Measurements from ENCODE around the gene ELMO1. TPM values are rescaled to one million over a fixed set of nuclear protein-coding genes. Genes with fewer than 3 reads are reported as not detected.

The ELMO1 gene
- polyA plus RNA-seq, 1 donor (not counting 4 experiments of a cell fraction or from before 2014, with no cell fraction given), result not detected

- Histone ChIP-seq H2AFZ (ENCODE audit: control insufficient read depth, low read length) (no peak overlapping the region), H3K27ac (ENCODE audit: control insufficient read depth, insufficient read depth, low read length) (no peak overlapping the region), H3K4me3 (ENCODE audit: control insufficient read depth in 2 of 3, extremely low read depth in 1 of 3, insufficient read depth in 2 of 3, low read depth in 1 of 3, low read length in 3 of 3) (no peak overlapping the region), H3K4me1 (ENCODE audit: control insufficient read depth, extremely low read depth, insufficient read depth, low read length) (peaks cover 20% of the 10 kb centered on the region), H3K9me3 (ENCODE audit: control insufficient read depth, low read depth, low read length) (no peaks in the 10 kb centered on the region), H3K36me3 (ENCODE audit: control insufficient read depth in 2 of 2, extremely low read depth in 1 of 2, insufficient read depth in 2 of 2, low read length in 2 of 2) (no peaks in the 10 kb centered on the region), H3K27me3 (ENCODE audit: control insufficient read depth, extremely low read depth, insufficient read depth, low read length) (no peaks in the 10 kb centered on the region), H3K9me1 (ENCODE audit: control insufficient read depth, extremely low read depth, insufficient read depth, low read length) (no peaks in the 10 kb centered on the region), H3K9ac (ENCODE audit: control insufficient read depth, extremely low read depth, insufficient read depth, low read length) (no peak overlapping the region), H3K79me2 (ENCODE audit: control insufficient read depth, insufficient read depth, low read length) (no peaks in the 10 kb centered on the region), H3K4me2 (ENCODE audit: control insufficient read depth, extremely low read depth, insufficient read depth, low read depth, low read length) (no peak overlapping the region), H4K20me1 (ENCODE audit: control insufficient read depth, extremely low read depth, insufficient read depth, low read length) (no peaks in the 10 kb centered on the region)
- TF ChIP-seq, protein P1, sequence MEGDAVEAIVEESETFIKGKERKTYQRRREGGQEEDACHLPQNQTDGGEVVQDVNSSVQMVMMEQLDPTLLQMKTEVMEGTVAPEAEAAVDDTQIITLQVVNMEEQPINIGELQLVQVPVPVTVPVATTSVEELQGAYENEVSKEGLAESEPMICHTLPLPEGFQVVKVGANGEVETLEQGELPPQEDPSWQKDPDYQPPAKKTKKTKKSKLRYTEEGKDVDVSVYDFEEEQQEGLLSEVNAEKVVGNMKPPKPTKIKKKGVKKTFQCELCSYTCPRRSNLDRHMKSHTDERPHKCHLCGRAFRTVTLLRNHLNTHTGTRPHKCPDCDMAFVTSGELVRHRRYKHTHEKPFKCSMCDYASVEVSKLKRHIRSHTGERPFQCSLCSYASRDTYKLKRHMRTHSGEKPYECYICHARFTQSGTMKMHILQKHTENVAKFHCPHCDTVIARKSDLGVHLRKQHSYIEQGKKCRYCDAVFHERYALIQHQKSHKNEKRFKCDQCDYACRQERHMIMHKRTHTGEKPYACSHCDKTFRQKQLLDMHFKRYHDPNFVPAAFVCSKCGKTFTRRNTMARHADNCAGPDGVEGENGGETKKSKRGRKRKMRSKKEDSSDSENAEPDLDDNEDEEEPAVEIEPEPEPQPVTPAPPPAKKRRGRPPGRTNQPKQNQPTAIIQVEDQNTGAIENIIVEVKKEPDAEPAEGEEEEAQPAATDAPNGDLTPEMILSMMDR (optimal IDR thresholded peaks at IDR 0.05 in 1 of 3, IDR thresholded peaks at IDR 0.05 in 1 of 3, conservative IDR thresholded peaks at IDR 0.05 in 1 of 3; ENCODE audit: extremely low read depth in 1 of 3, insufficient read depth in 2 of 3, low read length in 3 of 3), result no peak
- no peak for TF ChIP-seq EZH2 (IDR thresholded peaks at IDR 0.05; ENCODE audit: low read length)
- DNase-seq (ENCODE audit: low read depth, low spot score) (no peak), FAIRE-seq (no peak)
- dilution Hi-C loops (cut with MboI; ENCODE audit: extremely low pct_ligation_motif_present, low sequenced_read_pairs), result no loop called here
Observed at GRCh38 chr7:37028909-37029440, 419.7 kb downstream of the ELMO1 start.

DNA sequence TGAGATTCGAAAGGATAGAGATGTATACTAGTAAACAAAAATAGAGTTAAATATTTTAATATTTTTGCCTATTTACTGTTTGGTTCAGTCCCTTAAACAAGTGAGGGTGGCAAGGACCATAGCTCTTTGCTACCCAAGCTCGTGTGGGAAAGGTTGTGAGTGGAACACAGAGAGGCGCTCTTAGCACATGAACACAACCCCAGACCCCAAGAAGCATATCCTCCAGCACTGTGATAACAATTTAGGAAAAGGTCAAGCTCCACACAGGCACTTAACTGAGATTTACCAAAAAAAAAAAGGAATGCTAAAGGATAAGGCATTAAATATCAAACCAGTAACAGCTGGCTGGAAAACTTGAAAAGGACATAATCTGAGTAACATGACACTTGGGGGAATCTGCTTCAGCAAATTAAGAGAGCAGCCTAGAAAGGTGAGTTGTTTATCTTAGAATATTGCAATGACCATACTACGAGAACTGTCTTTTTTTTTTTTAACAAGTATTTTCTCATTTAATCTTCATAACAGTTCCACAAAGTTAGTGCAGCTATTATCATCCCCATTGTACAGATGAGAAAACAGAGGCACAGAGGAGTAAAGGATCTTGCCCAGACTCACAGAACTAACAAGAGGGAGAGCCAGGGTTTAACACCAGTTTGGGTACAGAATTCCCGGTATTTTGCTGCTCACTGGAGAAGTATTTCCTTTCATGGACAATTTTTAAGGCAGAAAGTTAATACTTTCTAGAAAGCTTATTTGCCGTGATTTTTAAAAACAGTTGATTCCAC is 420.9 kb downstream of the ELMO1 start:
- peaks cover 18% of the 10 kb centered on the region for H3K4me1 ChIP-seq (ENCODE audit: control insufficient read depth, extremely low read depth, insufficient read depth, low read length)
- DNase-seq (ENCODE audit: low read depth, low spot score) (no peak), FAIRE-seq (no peak)
- no peaks in the 10 kb centered on the region for H4K20me1 ChIP-seq (ENCODE audit: control insufficient read depth, extremely low read depth, insufficient read depth, low read length)
- H2AFZ ChIP-seq (ENCODE audit: control insufficient read depth, low read length), result no peak overlapping the region
- no peaks in the 10 kb centered on the region for H3K9me3 ChIP-seq (ENCODE audit: control insufficient read depth, low read depth, low read length)
- H3K27ac ChIP-seq (ENCODE audit: control insufficient read depth, insufficient read depth, low read length), result no peak overlapping the region
- dilution Hi-C loops (cut with MboI; ENCODE audit: extremely low pct_ligation_motif_present, low sequenced_read_pairs), result no loop called here
- no peaks in the 10 kb centered on the region for H3K27me3 ChIP-seq (ENCODE audit: control insufficient read depth, extremely low read depth, insufficient read depth, low read length)
- no peak overlapping the region for H3K4me3 ChIP-seq (ENCODE audit: control insufficient read depth in 2 of 3, extremely low read depth in 1 of 3, insufficient read depth in 2 of 3, low read depth in 1 of 3, low read length in 3 of 3)
- no peak overlapping the region for H3K9ac ChIP-seq (ENCODE audit: control insufficient read depth, extremely low read depth, insufficient read depth, low read length)
- H3K4me2 ChIP-seq (ENCODE audit: control insufficient read depth, extremely low read depth, insufficient read depth, low read depth, low read length), result no peak overlapping the region
- TF ChIP-seq EZH2 (IDR thresholded peaks at IDR 0.05; ENCODE audit: low read length), result no peak
- TF ChIP-seq, protein P1 (optimal IDR thresholded peaks at IDR 0.05 in 1 of 3, IDR thresholded peaks at IDR 0.05 in 1 of 3, conservative IDR thresholded peaks at IDR 0.05 in 1 of 3; ENCODE audit: extremely low read depth in 1 of 3, insufficient read depth in 2 of 3, low read length in 3 of 3), result no peak
- no peaks in the 10 kb centered on the region for H3K9me1 ChIP-seq (ENCODE audit: control insufficient read depth, extremely low read depth, insufficient read depth, low read length)
- no peaks in the 10 kb centered on the region for H3K79me2 ChIP-seq (ENCODE audit: control insufficient read depth, insufficient read depth, low read length)
- H3K36me3 ChIP-seq (ENCODE audit: control insufficient read depth in 2 of 2, extremely low read depth in 1 of 2, insufficient read depth in 2 of 2, low read length in 2 of 2), result no peaks in the 10 kb centered on the region

All from keratinocyte (primary cell).